NCI-H2227 treated with DMSO at 0.1 percent for 48 hours (cell line): ENCODE data around the gene ECE1.
"Not testable (repeated sequence)": the region's sequence is repeated elsewhere in the genome, so short reads cannot be mapped to it uniquely, and the experiment has no call there.

ENCODE experiments used
- DNase-seq: peaks from one replicate; lab custom pipeline; 2025; lab: John Stamatoyannopoulos, UW

Gene ECE1

GRCh38 chr1:21176586-21177555 is 113.4 kb downstream of the ECE1 start, which contains the start of gene EIF4G3:
TSS of gene EIF4G3 (minus strand) at chr1:21176897. CDS start at chr1:21002742, 174,155 bp downstream.
- DNase-seq, result peak; percentile 98

GRCh38 chr1:21175670-21176581 is 114.3 kb downstream of the ECE1 start:
- peak; percentile 11 for DNase-seq

GRCh38 chr1:21175324-21175669 is 115.0 kb downstream of the ECE1 start:
- no peak for DNase-seq

GRCh38 chr1:21174654-21175323 is 115.5 kb downstream of the ECE1 start:
- no peak for DNase-seq

- DNase-seq, result no peak
Observed at GRCh38 chr1:21174230-21174629, 116.0 kb downstream of the ECE1 start.

GRCh38 chr1:21173096-21173495 is 117.2 kb downstream of the ECE1 start:
- not testable (repeated sequence) for DNase-seq

GRCh38 chr1:21170837-21171236 is 119.4 kb downstream of the ECE1 start:
- not testable (repeated sequence) for DNase-seq

- no peak for DNase-seq
Observed at GRCh38 chr1:21168444-21168843, 121.8 kb downstream of the ECE1 start.
